Cardiac fibroblast (primary cell): Measurements from ENCODE around the gene UPK2.
"Not testable (repeated sequence)": the region's sequence is repeated elsewhere in the genome, so short reads cannot be mapped to it uniquely, and the experiment has no call there.

Experiments
- DNase-seq, 2 donors: peaks; one replicate each; pipeline versions ENCODE4 v3.0.0 to v3.0.0-alpha.2; 2010; ENCODE audit warnings: low read depth in 2 of 2
- H3K4me3 ChIP-seq, 2 donors: replicated peaks in 1 of 2; 1 replicate in 1 of 2; 2 replicates in 1 of 2; pipeline ENCODE4 v1.5.1; 2011; ENCODE audit warnings: low read depth in 2 of 2, low read length in 2 of 2, mild to moderate bottlenecking in 2 of 2, moderate library complexity in 1 of 2
- TF ChIP-seq, protein P1 (sequence below): IDR thresholded peaks from one replicate; pipeline ENCODE4 v1.5.1; 2011; ENCODE audit warnings: low read depth, mild to moderate bottlenecking, low read length, inconsistent platforms

Gene UPK2

DNA sequence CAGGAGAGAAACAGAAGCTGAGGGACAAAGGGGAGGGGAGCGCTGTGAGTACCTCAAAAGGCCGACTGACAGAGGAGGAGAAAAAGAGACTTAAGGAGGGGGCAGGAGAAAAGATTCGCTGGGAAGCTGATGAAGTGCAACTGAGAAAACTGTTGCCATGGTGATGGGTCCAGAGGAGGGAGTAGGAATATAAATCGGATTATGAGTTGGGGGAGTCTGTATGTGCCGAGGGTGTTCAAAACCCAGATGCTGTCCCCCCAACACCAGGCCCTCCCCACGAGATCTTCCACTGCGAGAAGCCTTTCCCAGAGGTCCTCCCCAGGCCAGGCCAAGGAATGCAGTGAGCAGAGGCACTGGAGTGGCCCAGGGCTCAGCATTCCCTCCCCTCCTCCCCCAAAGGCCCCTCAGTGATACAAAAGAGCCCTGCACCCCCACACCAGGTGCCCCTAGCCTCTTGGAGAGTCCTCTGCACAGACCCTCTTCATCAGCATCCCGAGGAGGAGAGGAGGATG is 16.6 kb upstream of the UPK2 start:
- DNase-seq: no peak
- H3K4me3 ChIP-seq: no peak overlapping the region
- TF ChIP-seq, protein P1, sequence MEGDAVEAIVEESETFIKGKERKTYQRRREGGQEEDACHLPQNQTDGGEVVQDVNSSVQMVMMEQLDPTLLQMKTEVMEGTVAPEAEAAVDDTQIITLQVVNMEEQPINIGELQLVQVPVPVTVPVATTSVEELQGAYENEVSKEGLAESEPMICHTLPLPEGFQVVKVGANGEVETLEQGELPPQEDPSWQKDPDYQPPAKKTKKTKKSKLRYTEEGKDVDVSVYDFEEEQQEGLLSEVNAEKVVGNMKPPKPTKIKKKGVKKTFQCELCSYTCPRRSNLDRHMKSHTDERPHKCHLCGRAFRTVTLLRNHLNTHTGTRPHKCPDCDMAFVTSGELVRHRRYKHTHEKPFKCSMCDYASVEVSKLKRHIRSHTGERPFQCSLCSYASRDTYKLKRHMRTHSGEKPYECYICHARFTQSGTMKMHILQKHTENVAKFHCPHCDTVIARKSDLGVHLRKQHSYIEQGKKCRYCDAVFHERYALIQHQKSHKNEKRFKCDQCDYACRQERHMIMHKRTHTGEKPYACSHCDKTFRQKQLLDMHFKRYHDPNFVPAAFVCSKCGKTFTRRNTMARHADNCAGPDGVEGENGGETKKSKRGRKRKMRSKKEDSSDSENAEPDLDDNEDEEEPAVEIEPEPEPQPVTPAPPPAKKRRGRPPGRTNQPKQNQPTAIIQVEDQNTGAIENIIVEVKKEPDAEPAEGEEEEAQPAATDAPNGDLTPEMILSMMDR: no peak

DNA sequence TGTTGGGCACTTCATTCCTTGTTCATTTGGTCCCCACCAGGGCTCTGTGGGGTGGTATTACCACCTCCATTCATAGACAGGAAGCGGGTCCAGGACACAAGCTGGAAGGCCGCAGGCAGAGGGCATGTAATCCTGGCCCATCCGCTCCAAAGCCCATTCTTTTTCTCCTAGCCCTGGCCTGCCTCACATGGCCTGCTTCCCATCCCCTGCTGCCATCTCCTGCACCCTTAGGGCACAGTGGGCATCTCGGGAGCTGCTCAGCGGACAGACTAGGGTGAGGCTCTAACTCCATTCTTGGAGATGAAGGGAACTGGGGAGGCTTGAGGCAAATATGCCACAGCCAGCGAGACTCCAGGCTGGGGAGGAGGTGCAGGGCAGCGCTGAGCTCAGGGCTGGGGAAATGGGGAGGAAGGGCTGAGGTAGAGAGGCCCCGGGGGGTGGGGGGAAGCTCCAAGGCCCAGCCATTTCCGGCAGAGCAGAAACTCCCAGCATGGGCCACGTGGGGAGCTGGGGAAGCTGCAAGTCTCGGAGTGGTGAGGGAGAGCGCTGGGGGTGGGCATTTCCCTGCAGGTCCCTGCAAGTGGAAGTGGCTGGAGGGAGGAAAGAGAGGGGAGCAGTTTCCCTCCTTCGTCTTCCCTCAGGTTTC is 16.0 kb upstream of the UPK2 start:
- TF ChIP-seq, protein P1: no peak
- DNase-seq: peak in 1 of 2 donors; percentile 43
- H3K4me3 ChIP-seq: no peak overlapping the region

DNA sequence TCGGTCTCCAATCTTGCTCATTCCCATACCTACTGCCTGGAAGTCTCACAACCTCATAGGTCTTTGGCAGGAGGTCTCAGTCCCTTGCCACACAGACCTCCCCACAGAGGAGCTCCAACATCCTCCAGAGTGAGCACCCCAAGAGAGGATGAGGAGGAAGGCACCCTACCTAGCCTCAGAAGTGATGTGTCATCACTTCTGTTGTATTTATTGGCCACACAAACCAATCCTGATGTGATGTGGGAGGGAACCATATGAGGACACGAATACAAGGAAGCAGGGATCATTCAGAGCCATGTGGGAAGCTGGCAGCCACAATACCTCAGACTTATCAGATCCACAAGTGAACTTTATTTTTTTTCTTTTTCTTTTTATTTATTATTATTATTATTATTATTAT is 9.0 kb upstream of the UPK2 start:
- H3K4me3 ChIP-seq: no peak overlapping the region
- no peak for DNase-seq
- TF ChIP-seq, protein P1: no peak

DNA sequence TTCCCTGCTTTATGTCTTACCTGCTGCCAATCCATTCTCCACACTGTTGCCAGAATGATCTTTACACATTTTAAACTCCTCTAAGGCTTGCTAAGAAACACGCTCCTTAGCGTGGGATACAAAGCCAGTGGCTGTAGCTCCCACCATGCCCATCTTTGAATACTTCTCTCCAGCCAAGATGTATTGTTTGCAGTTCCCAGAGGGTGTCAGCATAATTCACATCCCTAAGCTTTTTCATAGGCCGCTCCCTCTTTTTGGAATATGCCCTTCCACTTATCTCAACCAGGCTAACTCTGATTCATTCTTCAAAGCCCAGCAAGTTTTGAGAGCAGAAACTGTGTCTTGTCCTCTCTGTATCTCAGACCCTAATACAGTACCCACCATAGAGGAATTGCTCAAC is 8.1 kb upstream of the UPK2 start:
- TF ChIP-seq, protein P1: no peak
- DNase-seq: no peak
- H3K4me3 ChIP-seq: no peak overlapping the region

DNA sequence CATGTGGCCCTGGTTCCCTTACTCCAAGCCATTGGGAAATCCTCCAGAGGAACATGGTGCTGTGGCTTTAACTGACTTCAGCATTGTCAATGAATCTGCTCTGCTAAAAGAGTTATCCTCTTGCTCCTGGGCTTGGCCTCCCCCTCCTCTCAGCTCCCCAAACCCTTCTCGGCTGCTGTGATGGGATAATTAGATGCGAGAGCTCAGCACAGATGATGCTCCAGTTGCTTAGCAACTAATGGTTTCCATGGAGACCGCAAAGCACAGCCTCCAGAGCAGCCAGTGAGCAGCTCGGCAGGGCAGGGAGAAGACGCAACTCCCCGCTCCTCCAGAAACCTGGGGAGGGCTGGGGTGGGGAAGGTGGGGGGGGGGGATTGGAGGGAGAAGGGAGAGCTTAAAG is 2.8 kb upstream of the UPK2 start:
- no peak overlapping the region for H3K4me3 ChIP-seq
- TF ChIP-seq, protein P1: no peak
- DNase-seq: peak; percentile 27 to 31

DNA sequence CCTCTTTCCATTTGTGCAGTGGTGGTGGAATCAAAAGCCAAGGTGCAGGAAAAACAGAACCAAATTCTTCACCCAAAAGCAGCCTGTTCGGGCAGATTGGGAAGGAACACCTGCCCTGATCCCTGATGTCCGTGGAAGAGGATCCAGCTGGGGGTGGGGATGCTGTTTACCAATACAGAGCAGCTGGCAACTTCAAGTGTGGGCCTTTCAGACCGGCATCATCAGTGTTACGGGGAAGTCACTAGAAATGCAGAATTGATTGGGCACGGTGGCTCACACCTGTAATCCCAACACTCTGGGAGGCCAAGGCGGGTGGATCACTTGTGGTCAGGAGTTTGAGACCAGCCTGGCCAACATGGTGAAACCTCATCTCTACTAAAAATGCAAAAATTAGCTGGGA is 2.1 kb upstream of the UPK2 start:
- not testable (repeated sequence) for H3K4me3 ChIP-seq, DNase-seq

DNA sequence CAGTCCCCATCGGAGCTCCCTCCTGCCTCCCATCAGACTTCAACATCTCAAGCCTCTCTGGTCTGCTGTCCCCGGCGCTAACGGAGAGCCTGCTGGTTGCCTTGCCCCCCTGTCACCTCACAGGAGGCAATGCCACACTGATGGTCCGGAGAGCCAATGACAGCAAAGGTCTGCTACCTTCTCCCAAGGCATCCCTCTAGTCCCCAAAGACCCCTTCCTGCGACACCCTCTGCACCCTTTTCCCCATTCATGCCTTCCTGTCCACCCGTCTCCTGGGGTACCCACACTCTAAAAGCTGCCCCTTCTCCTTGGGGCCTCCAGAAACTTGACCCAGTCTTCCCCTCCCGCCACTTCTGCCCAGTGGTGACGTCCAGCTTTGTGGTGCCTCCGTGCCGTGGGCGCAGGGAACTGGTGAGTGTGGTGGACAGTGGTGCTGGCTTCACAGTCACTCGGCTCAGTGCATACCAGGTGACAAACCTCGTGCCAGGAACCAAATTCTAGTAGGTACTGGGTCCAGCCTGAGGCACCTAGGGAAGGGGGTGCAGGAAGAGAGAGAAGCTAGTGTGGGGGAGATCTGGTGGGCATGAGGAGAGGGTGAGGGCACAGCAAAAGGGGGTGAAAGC is 860 bp downstream of the UPK2 start:
- no peak overlapping the region for H3K4me3 ChIP-seq

More for the DNA sequence above, 860 bp downstream of the UPK2 start:
- no peak for DNase-seq
- TF ChIP-seq, protein P1: no peak
